HEK293 (cell line): ENCODE results near the gene SPEG.

Experiments
- CTCF ChIP-seq: fragments of 450-650 bp; formaldehyde crosslinking; IDR thresholded peaks from 2 replicates; pipeline ENCODE4 v1.5.1; 2016; ENCODE audit warnings: missing biosample characterization, missing genetic modification characterization
- HOXA7 ChIP-seq: sonication (generic); formaldehyde crosslinking; IDR thresholded peaks from 2 replicates; pipeline ENCODE4 v1.8.1; 2022; ENCODE audit warnings: missing genetic modification reagents, borderline replicate concordance
- ZFP41 ChIP-seq: fragments of 450-650 bp; formaldehyde crosslinking; IDR thresholded peaks from 2 replicates; pipeline ENCODE4 v1.5.1; 2016; ENCODE audit warnings: missing biosample characterization, missing genetic modification characterization, borderline replicate concordance
- ZNF362 ChIP-seq: fragments of 450-650 bp; formaldehyde crosslinking; IDR thresholded peaks from 2 replicates; pipeline ENCODE4 v1.5.1; 2016; ENCODE audit warnings: missing biosample characterization, missing genetic modification characterization
- TF ChIP-seq, protein P1 (sequence below): fragments of 450-650 bp; formaldehyde crosslinking; IDR thresholded peaks from 2 replicates; pipeline ENCODE4 v1.5.1; 2016; ENCODE audit warnings: missing biosample characterization, missing genetic modification characterization

GRCh38 chr2:219459460-219460311, 25.0 kb downstream of the SPEG start:
- TF ChIP-seq, protein P1, sequence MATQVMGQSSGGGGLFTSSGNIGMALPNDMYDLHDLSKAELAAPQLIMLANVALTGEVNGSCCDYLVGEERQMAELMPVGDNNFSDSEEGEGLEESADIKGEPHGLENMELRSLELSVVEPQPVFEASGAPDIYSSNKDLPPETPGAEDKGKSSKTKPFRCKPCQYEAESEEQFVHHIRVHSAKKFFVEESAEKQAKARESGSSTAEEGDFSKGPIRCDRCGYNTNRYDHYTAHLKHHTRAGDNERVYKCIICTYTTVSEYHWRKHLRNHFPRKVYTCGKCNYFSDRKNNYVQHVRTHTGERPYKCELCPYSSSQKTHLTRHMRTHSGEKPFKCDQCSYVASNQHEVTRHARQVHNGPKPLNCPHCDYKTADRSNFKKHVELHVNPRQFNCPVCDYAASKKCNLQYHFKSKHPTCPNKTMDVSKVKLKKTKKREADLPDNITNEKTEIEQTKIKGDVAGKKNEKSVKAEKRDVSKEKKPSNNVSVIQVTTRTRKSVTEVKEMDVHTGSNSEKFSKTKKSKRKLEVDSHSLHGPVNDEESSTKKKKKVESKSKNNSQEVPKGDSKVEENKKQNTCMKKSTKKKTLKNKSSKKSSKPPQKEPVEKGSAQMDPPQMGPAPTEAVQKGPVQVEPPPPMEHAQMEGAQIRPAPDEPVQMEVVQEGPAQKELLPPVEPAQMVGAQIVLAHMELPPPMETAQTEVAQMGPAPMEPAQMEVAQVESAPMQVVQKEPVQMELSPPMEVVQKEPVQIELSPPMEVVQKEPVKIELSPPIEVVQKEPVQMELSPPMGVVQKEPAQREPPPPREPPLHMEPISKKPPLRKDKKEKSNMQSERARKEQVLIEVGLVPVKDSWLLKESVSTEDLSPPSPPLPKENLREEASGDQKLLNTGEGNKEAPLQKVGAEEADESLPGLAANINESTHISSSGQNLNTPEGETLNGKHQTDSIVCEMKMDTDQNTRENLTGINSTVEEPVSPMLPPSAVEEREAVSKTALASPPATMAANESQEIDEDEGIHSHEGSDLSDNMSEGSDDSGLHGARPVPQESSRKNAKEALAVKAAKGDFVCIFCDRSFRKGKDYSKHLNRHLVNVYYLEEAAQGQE (tag by site-specific recombination): no peak
- no peak for TF ChIP-seq HOXA7 (CRISPR knock-in tag)
- TF ChIP-seq ZNF362 (tag by site-specific recombination): no peak
- peak; percentile 77 for TF ChIP-seq CTCF (tag by site-specific recombination)
- no peak for TF ChIP-seq ZFP41
